Upper lobe of left lung (tissue), 4 donors: Measurements from ENCODE around the gene PP2D1.

Source experiments
- CTCF ChIP-seq, 6 experiments: fragments of 450-650 bp in 4 of 6; fragments of 200-600 bp in 2 of 6; sonication (generic) in 2 of 6; IDR thresholded peaks; one replicate each; pipeline ENCODE4 v1.5.1; 2016 to 2019; ENCODE audit warnings: antibody characterized with exemption in 6 of 6
- EP300 ChIP-seq, 4 donors: sonication (generic); formaldehyde crosslinking; IDR thresholded peaks; one replicate each; pipeline ENCODE4 v1.5.1; 2017; ENCODE audit warnings: antibody characterized with exemption in 4 of 4, control low read depth in 2 of 4
- POLR2A ChIP-seq, 4 donors: fragments of 450-650 bp; IDR thresholded peaks; one replicate each; pipeline ENCODE4 v1.5.1; 2016 to 2017; ENCODE audit warnings: antibody characterized with exemption in 4 of 4, mild to moderate bottlenecking in 2 of 4

- TF ChIP-seq EP300 (IDR thresholded peaks at IDR 0.05) (no peak), CTCF (IDR thresholded peaks at IDR 0.05) (no peak), POLR2A (IDR thresholded peaks at IDR 0.05) (no peak)
Measured at GRCh38 chr3:19967812-19968211, 44.3 kb downstream of the PP2D1 start.
